Transverse colon (tissue), 4 donors: ENCODE data around the gene SNX33. TPM values are rescaled to one million over a fixed set of nuclear protein-coding genes. Genes with fewer than 3 reads are reported as not detected.

Experiments used
- DNase-seq: peaks from one replicate; pipeline ENCODE4 v3.0.0-alpha.2; 2019
- H3K27ac ChIP-seq, 4 donors: fragments of 200-600 bp; sonication (generic); 2 replicates each; pipeline ENCODE4 v1.5.1; 2016 to 2018; ENCODE audit warnings: inconsistent platforms in 4 of 4
- H3K27me3 ChIP-seq: fragments of 200-600 bp; sonication (generic); 2 replicates; pipeline ENCODE4 v1.5.1; 2017; ENCODE audit warnings: inconsistent platforms
- H3K36me3 ChIP-seq, 4 donors: fragments of 200-600 bp; sonication (generic); 2 replicates each; pipeline ENCODE4 v1.5.1; 2017 to 2019; ENCODE audit warnings: inconsistent platforms in 4 of 4
- H3K4me1 ChIP-seq, 4 donors: fragments of 200-600 bp; sonication (generic); 2 replicates each; pipeline ENCODE4 v1.5.1; 2017 to 2020; ENCODE audit warnings: inconsistent platforms in 4 of 4
- H3K4me3 ChIP-seq, 4 donors: fragments of 200-600 bp; sonication (generic); 1 replicate in 1 of 4; 2 replicates in 3 of 4; pipeline versions ENCODE4 v1.5.1 to v1.6.1; 2017 to 2019; ENCODE audit warnings: inconsistent platforms in 4 of 4
- H3K9me3 ChIP-seq, 2 donors: fragments of 200-600 bp; sonication (generic); 2 replicates each; pipeline ENCODE4 v1.5.1; 2017 to 2019; ENCODE audit warnings: inconsistent platforms in 2 of 2
- CTCF ChIP-seq, 5 experiments: fragments of 200-600 bp in 3 of 5; fragments of 450-650 bp in 2 of 5; sonication (generic) in 3 of 5; IDR thresholded peaks; 1 replicate in 2 of 5; 2 replicates in 3 of 5; pipeline ENCODE4 v1.5.1; 2016 to 2017; ENCODE audit warnings: antibody characterized with exemption in 5 of 5, inconsistent platforms in 3 of 5, mild to moderate bottlenecking in 2 of 5, moderate library complexity in 1 of 5
- EP300 ChIP-seq: sonication (generic); formaldehyde crosslinking; IDR thresholded peaks from one replicate; pipeline ENCODE4 v1.6.1; 2017; ENCODE audit warnings: antibody characterized with exemption, low read depth
- POLR2A ChIP-seq: fragments of 450-650 bp; IDR thresholded peaks from one replicate; pipeline ENCODE4 v1.6.1; 2016; ENCODE audit warnings: antibody characterized with exemption, mild to moderate bottlenecking, moderate library complexity
- POLR2AphosphoS5 ChIP-seq, 3 donors: sonication (generic); formaldehyde crosslinking; IDR thresholded peaks; one replicate each; pipeline ENCODE4 v1.6.1; 2016; ENCODE audit warnings: antibody characterized with exemption in 3 of 3
- WGBS, 2 donors: methylation state at CpG; one replicate each; pipeline ENCODE4 v1.1.5; 2018; ENCODE audit warnings: low coverage in 1 of 2; 5-methylcytosine and 5-hydroxymethylcytosine counted together
- in situ Hi-C, 4 donors: fragments of 200-750 bp; cut with MboI; loops; one replicate each; pipeline versions ENCODE4 v1.15.0 to v1.15.1; 2017; ENCODE audit warnings: low sequenced_read_pairs in 3 of 4, low pct_ligation_motif_present in 1 of 4, low pct_unique_long_range_greater_than_20kb in 1 of 4
- intact Hi-C: fragments of 100-400 bp; cut with DNase I; formaldehyde crosslinking; loops from one replicate; pipeline ENCODE4 v1.15.1; 2023; ENCODE audit warnings: low total_unique reads
- total RNA-seq, 4 donors: library from RNA; depleted of rRNA; stranded (reverse); fragments of >200 nt; gene quantifications; one replicate each; pipeline ENCODE4 v1.1.0, GENCODE V29; 2016

Gene SNX33
- total RNA-seq, 4 donors from 2014 or later = 26.5 to 52.0 (median 36.5) TPM

GRCh38 chr15:75666823-75667501 lies 19.2 kb downstream of the SNX33 start:
- no peaks in the 10 kb centered on the region for H3K9me3 ChIP-seq
- no peaks in the 10 kb centered on the region for H3K36me3 ChIP-seq
- intact Hi-C loops = no loop called here
- no peaks in the 10 kb centered on the region for H3K27me3 ChIP-seq
- TF ChIP-seq POLR2AphosphoS5 (IDR thresholded peaks at IDR 0.05) = peak; percentile 68 to 77 (median 74)
- TF ChIP-seq EP300 = peak; percentile 54
- TF ChIP-seq POLR2A = no peak
- no peak for TF ChIP-seq CTCF (IDR thresholded peaks at IDR 0.05)
- no peak overlapping the region for H3K4me3 ChIP-seq
- peak overlapping the region; percentile 72 to 87 (median 77) for H3K27ac ChIP-seq
- WGBS, 2 donors = 49% methylated on average over 15 of the region's 15 CpGs; no CpG with 5 or more reads in 1 of the 2 donors
- peaks cover 13 to 53% (median 41%) of the 10 kb centered on the region in 4 donors for H3K4me1 ChIP-seq
- peak; percentile 71 for DNase-seq
- in situ Hi-C loops = no loop called here

- no peaks in the 10 kb centered on the region for H3K27me3 ChIP-seq
- in situ Hi-C loops (no loop called here), intact Hi-C loops (no loop called here)
- WGBS, 2 donors = 81% methylated on average over 13 of the region's 14 CpGs; no CpG with 5 or more reads in 1 of the 2 donors
- H3K9me3 ChIP-seq = no peaks in the 10 kb centered on the region
- no peak overlapping the region for H3K4me3 ChIP-seq
- H3K27ac ChIP-seq = no peak overlapping the region
- DNase-seq = no peak
- no peaks in the 10 kb centered on the region for H3K36me3 ChIP-seq
- peaks cover 20 to 56% (median 48%) of the 10 kb centered on the region in 4 donors for H3K4me1 ChIP-seq
- TF ChIP-seq EP300 (no peak), POLR2AphosphoS5 (IDR thresholded peaks at IDR 0.05) (no peak)
Observed at GRCh38 chr15:75669191-75669878, 21.6 kb downstream of the SNX33 start.

GRCh38 chr15:75669879-75670212 lies 22.1 kb downstream of the SNX33 start:
- no peaks in the 10 kb centered on the region for H3K36me3 ChIP-seq
- in situ Hi-C loops (loop anchor here in 1 of 4 donors (5.0 kb wide), 1 partner anchor 33 kb away; no protein-coding TSS in a partner anchor), intact Hi-C loops (no loop called here)
- H3K27ac ChIP-seq = no peak overlapping the region
- DNase-seq = no peak
- no peak for TF ChIP-seq EP300
- TF ChIP-seq POLR2AphosphoS5 (IDR thresholded peaks at IDR 0.05) = no peak
- no peak for TF ChIP-seq POLR2A
- TF ChIP-seq CTCF (IDR thresholded peaks at IDR 0.05) = no peak
- WGBS, 2 donors = 67 to 80% methylated on average over 2 to 6 of the region's 6 CpGs
- no peak overlapping the region for H3K4me3 ChIP-seq
- H3K9me3 ChIP-seq = no peaks in the 10 kb centered on the region
- H3K4me1 ChIP-seq = peaks cover 20 to 53% (median 45%) of the 10 kb centered on the region in 4 donors
- H3K27me3 ChIP-seq = no peaks in the 10 kb centered on the region

GRCh38 chr15:75671730-75672602 lies 24.3 kb downstream of the SNX33 start:
- no peaks in the 10 kb centered on the region for H3K9me3 ChIP-seq
- in situ Hi-C loops (loop anchor here in 1 of 4 donors (5.0 kb wide), 1 partner anchor 35 kb away; no protein-coding TSS in a partner anchor), intact Hi-C loops (no loop called here)
- 79 to 100% methylated on average over 1 to 11 of the region's 11 CpGs for WGBS, 2 donors
- peak overlapping the region; percentile 78 to 88 (median 83) for H3K27ac ChIP-seq
- peaks cover 15 to 32% (median 27%) of the 10 kb centered on the region in 4 donors for H3K4me1 ChIP-seq
- no peak overlapping the region for H3K4me3 ChIP-seq
- no peak for DNase-seq
- TF ChIP-seq POLR2AphosphoS5 (IDR thresholded peaks at IDR 0.05) = peak in 1 of 3 donors; percentile 9
- TF ChIP-seq CTCF (IDR thresholded peaks at IDR 0.05) = no peak
- no peaks in the 10 kb centered on the region for H3K36me3 ChIP-seq
- H3K27me3 ChIP-seq = no peaks in the 10 kb centered on the region
